DOHH2 (cell line): ENCODE results near the gene USP31.
"Not testable (repeated sequence)": the region's sequence is repeated elsewhere in the genome, so short reads cannot be mapped to it uniquely, and the experiment has no call there.

Experiments
- H3F3A ChIP-seq: fragments of 200-600 bp; sonication (generic), shearing (Covaris generic); 2 replicates; pipeline ENCODE4 v1.6.0; 2016; ENCODE audit warnings: antibody characterized with exemption, mild to moderate bottlenecking; ENCODE audit not compliant: control insufficient read depth, insufficient read depth
- H3K27ac ChIP-seq: fragments of 200-600 bp; sonication (generic); 2 replicates; pipeline ENCODE4 v1.5.1; 2014; ENCODE audit warnings: low read depth, mild to moderate bottlenecking, low read length, moderate library complexity
- H3K27me3 ChIP-seq: fragments of 200-600 bp; sonication (generic); 2 replicates; pipeline ENCODE4 v1.6.1; 2014; ENCODE audit warnings: mild to moderate bottlenecking, low read length, mixed read lengths; ENCODE audit not compliant: control insufficient read depth
- H3K36me3 ChIP-seq: fragments of 200-600 bp; sonication (generic); 2 replicates; pipeline ENCODE4 v1.6.1; 2014; ENCODE audit warnings: mild to moderate bottlenecking, low read length, moderate library complexity, mixed read lengths; ENCODE audit not compliant: control insufficient read depth
- H3K4me1 ChIP-seq: fragments of 200-600 bp; sonication (generic); 2 replicates; pipeline ENCODE4 v1.6.1; 2014; ENCODE audit warnings: mild to moderate bottlenecking, low read length, mixed read lengths; ENCODE audit not compliant: control insufficient read depth
- H3K4me2 ChIP-seq: fragments of 200-600 bp; sonication (generic); 2 replicates; pipeline ENCODE4 v1.6.0; 2014; ENCODE audit warnings: mild to moderate bottlenecking, low read length, moderate library complexity
- H3K4me3 ChIP-seq: fragments of 200-600 bp; sonication (generic); 2 replicates; pipeline ENCODE4 v1.5.1; 2014; ENCODE audit warnings: mild to moderate bottlenecking, low read length, mixed read lengths
- H3K79me2 ChIP-seq: fragments of 200-600 bp; sonication (generic); 2 replicates; pipeline ENCODE4 v1.6.1; 2014; ENCODE audit warnings: mild to moderate bottlenecking, low read length, mixed read lengths; ENCODE audit not compliant: control insufficient read depth
- H3K9me2 ChIP-seq: fragments of 200-600 bp; sonication (generic); replicated peaks from 2 replicates; pipeline ENCODE4 v1.6.1; 2014; ENCODE audit warnings: mild to moderate bottlenecking, low read length, mixed read lengths; ENCODE audit not compliant: control insufficient read depth
- H3K9me3 ChIP-seq: fragments of 200-600 bp; sonication (generic); 2 replicates; pipeline ENCODE4 v1.6.1; 2014; ENCODE audit warnings: antibody characterized with exemption, low read length, mixed read lengths; ENCODE audit not compliant: control insufficient read depth, insufficient read depth
- H4K20me1 ChIP-seq: fragments of 200-600 bp; sonication (generic); 2 replicates; pipeline ENCODE4 v1.6.0; 2014; ENCODE audit warnings: low read depth, mild to moderate bottlenecking, antibody characterized with exemption, low read length, moderate library complexity; ENCODE audit not compliant: control insufficient read depth, insufficient read depth
- EZH2phosphoT487 ChIP-seq: fragments of 200-600 bp; sonication (generic); IDR thresholded peaks from 2 replicates; pipeline ENCODE4 v1.6.1; 2017; ENCODE audit warnings: borderline replicate concordance, mild to moderate bottlenecking, antibody characterized with exemption, low read length, moderate library complexity, mixed read lengths
- TF ChIP-seq, protein P1 (sequence below): fragments of 200-600 bp; sonication (generic); IDR thresholded peaks from one replicate; pipeline ENCODE4 v1.5.1; 2014; ENCODE audit warnings: antibody characterized with exemption, mild to moderate bottlenecking, low read depth, low read length; ENCODE audit not compliant: poor library complexity, severe bottlenecking

Gene USP31

GRCh38 chr16:23101012-23101550, 48.2 kb downstream of the USP31 start:
- H3K27me3 ChIP-seq, result no peaks in the 10 kb centered on the region
- no peak overlapping the region for H3K27ac ChIP-seq
- no peaks in the 10 kb centered on the region for H3F3A ChIP-seq
- H3K4me1 ChIP-seq, result no peaks in the 10 kb centered on the region
- H3K9me3 ChIP-seq, result no peaks in the 10 kb centered on the region
- TF ChIP-seq, protein P1, sequence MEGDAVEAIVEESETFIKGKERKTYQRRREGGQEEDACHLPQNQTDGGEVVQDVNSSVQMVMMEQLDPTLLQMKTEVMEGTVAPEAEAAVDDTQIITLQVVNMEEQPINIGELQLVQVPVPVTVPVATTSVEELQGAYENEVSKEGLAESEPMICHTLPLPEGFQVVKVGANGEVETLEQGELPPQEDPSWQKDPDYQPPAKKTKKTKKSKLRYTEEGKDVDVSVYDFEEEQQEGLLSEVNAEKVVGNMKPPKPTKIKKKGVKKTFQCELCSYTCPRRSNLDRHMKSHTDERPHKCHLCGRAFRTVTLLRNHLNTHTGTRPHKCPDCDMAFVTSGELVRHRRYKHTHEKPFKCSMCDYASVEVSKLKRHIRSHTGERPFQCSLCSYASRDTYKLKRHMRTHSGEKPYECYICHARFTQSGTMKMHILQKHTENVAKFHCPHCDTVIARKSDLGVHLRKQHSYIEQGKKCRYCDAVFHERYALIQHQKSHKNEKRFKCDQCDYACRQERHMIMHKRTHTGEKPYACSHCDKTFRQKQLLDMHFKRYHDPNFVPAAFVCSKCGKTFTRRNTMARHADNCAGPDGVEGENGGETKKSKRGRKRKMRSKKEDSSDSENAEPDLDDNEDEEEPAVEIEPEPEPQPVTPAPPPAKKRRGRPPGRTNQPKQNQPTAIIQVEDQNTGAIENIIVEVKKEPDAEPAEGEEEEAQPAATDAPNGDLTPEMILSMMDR, result no peak
- no peak for TF ChIP-seq EZH2phosphoT487
- H3K9me2 ChIP-seq, result no peaks in the 10 kb centered on the region
- H3K4me3 ChIP-seq, result no peak overlapping the region
- peaks cover 14% of the 10 kb centered on the region; the same call in 1 of the 2 replicates for H3K36me3 ChIP-seq
- no peaks in the 10 kb centered on the region for H3K79me2 ChIP-seq
- H3K4me2 ChIP-seq, result no peak overlapping the region
- no peaks in the 10 kb centered on the region for H4K20me1 ChIP-seq

DNA sequence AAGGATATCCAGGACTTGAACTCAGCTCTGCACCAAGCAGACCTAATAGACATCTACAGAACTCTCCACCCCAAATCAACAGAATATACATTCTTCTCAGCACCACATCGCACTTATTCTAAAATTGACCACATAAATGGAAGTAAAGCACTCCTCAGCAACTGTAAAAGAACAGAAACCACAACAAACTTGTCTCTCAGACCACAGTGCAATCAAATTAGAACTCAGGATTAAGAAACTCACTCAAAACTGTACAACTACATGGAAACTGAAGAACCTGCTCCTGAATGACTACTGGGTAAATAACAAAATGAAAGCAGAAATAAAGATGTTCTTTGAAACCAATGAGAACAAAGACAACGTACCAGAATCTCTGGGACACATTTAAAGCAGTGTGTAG, 52.8 kb downstream of the USP31 start:
- H3K4me2 ChIP-seq, H3K27ac ChIP-seq, H3K4me3 ChIP-seq, H3K4me1 ChIP-seq, H3K79me2 ChIP-seq, H3K36me3 ChIP-seq, H3F3A ChIP-seq, H3K9me3 ChIP-seq, H3K9me2 ChIP-seq, H3K27me3 ChIP-seq, H4K20me1 ChIP-seq: not testable (repeated sequence)

GRCh38 chr16:23094136-23094535, 55.1 kb downstream of the USP31 start:
- H3K4me2 ChIP-seq, H3K9me2 ChIP-seq, H3K4me3 ChIP-seq, H3K79me2 ChIP-seq, H3K27me3 ChIP-seq, H3K36me3 ChIP-seq, H3K27ac ChIP-seq, H3K9me3 ChIP-seq, H3K4me1 ChIP-seq, H3F3A ChIP-seq, H4K20me1 ChIP-seq: not testable (repeated sequence)

GRCh38 chr16:23092801-23093117, 56.5 kb downstream of the USP31 start:
- TF ChIP-seq EZH2phosphoT487, result no peak
- TF ChIP-seq, protein P1, result no peak
- no peaks in the 10 kb centered on the region for H3K9me3 ChIP-seq
- no peaks in the 10 kb centered on the region for H3K79me2 ChIP-seq
- H3K4me3 ChIP-seq, result no peak overlapping the region
- no peak overlapping the region for H3K27ac ChIP-seq
- no peak overlapping the region for H3K4me2 ChIP-seq
- H3K36me3 ChIP-seq, result peaks cover 11% of the 10 kb centered on the region
- no peaks in the 10 kb centered on the region for H4K20me1 ChIP-seq
- no peaks in the 10 kb centered on the region for H3K27me3 ChIP-seq
- no peaks in the 10 kb centered on the region for H3K4me1 ChIP-seq
- H3K9me2 ChIP-seq, result no peaks in the 10 kb centered on the region
- no peaks in the 10 kb centered on the region for H3F3A ChIP-seq
